Thoracic aorta (tissue), 2 donors: ENCODE data around the gene NTRK3. TPM values are rescaled to one million over a fixed set of nuclear protein-coding genes. Genes with fewer than 3 reads are reported as not detected.

ENCODE experiments used
- ATAC-seq: fragments of 150-250 bp; one replicate; pipeline ENCODE4 v1.8.0; 2017; ENCODE audit warnings: low read depth; ENCODE audit not compliant: insufficient number of reproducible peaks, low FRiP score
- DNase-seq: peaks from one replicate; pipeline ENCODE4 v3.0.0-alpha.2; 2020; ENCODE audit warnings: low spot score
- H3K27ac ChIP-seq, 2 donors: fragments of 200-600 bp; sonication (generic); 1 replicate in 1 of 2; 2 replicates in 1 of 2; pipeline ENCODE4 v1.5.1; 2016; ENCODE audit warnings: mild to moderate bottlenecking in 2 of 2, moderate library complexity in 2 of 2
- H3K27me3 ChIP-seq: fragments of 200-600 bp; sonication (generic); replicated peaks from 2 replicates; pipeline ENCODE4 v1.6.0; 2016; ENCODE audit warnings: mild to moderate bottlenecking; ENCODE audit not compliant: insufficient read depth
- H3K36me3 ChIP-seq: fragments of 200-600 bp; sonication (generic); one replicate; pipeline ENCODE4 v1.5.1; 2016
- H3K4me1 ChIP-seq, 2 donors: fragments of 200-600 bp; sonication (generic); 1 replicate in 1 of 2; 2 replicates in 1 of 2; pipeline versions ENCODE4 v1.5.1 to v1.6.0; 2016; ENCODE audit warnings: low read depth in 2 of 2, mild to moderate bottlenecking in 1 of 2; ENCODE audit not compliant: control insufficient read depth in 1 of 2
- H3K4me3 ChIP-seq: fragments of 200-600 bp; sonication (generic); 2 replicates; pipeline ENCODE4 v1.5.1; 2016; ENCODE audit warnings: mild to moderate bottlenecking
- H3K9me3 ChIP-seq: fragments of 200-600 bp; sonication (generic); 2 replicates; pipeline ENCODE4 v1.5.1; 2016
- total RNA-seq, 2 donors: library from RNA; depleted of rRNA; stranded (reverse); fragments of >200 nt; gene quantifications; one replicate each; pipeline versions ENCODE4 v1.1.0 to v1.2.3, GENCODE V29; 2016
- TF ChIP-seq, protein P1 (sequence below): fragments of 200-600 bp; sonication (generic); IDR thresholded peaks from one replicate; pipeline ENCODE4 v1.5.1; 2019; ENCODE audit warnings: antibody characterized with exemption

The NTRK3 gene
- total RNA-seq, 2 donors from 2014 or later = 84.9 to 87.3 TPM

GRCh38 chr15:87971076-87971475 lies 285.5 kb downstream of the NTRK3 start:
- TF ChIP-seq, protein P1, sequence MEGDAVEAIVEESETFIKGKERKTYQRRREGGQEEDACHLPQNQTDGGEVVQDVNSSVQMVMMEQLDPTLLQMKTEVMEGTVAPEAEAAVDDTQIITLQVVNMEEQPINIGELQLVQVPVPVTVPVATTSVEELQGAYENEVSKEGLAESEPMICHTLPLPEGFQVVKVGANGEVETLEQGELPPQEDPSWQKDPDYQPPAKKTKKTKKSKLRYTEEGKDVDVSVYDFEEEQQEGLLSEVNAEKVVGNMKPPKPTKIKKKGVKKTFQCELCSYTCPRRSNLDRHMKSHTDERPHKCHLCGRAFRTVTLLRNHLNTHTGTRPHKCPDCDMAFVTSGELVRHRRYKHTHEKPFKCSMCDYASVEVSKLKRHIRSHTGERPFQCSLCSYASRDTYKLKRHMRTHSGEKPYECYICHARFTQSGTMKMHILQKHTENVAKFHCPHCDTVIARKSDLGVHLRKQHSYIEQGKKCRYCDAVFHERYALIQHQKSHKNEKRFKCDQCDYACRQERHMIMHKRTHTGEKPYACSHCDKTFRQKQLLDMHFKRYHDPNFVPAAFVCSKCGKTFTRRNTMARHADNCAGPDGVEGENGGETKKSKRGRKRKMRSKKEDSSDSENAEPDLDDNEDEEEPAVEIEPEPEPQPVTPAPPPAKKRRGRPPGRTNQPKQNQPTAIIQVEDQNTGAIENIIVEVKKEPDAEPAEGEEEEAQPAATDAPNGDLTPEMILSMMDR = no peak
- DNase-seq = no peak
- Histone ChIP-seq H3K4me1 (peaks cover 9 to 60% of the 10 kb centered on the region in 2 donors), H3K36me3 (no peaks in the 10 kb centered on the region), H3K4me3 (no peak overlapping the region), H3K27ac (peak overlapping the region; percentile 16 to 52), H3K9me3 (no peaks in the 10 kb centered on the region), H3K27me3 (no peaks in the 10 kb centered on the region)
- no peak for ATAC-seq

DNA sequence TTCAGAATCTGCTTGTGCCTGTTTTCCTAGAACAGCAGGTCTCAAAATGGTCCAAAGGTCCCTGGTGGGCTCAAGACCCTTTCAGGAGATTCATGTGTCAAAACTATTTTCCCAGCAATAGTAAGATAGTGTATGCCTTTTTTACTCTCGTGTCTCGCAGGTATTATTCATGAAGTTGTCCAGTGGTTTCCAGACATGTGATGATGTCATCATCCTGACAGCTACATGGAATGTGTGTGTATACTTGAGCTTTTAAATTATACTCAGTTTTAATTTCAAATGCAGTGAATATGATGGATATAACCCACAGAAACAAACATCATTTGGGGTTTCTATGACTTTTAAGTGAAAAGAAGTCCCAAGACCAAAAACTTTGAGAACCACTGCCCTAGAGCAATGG lies 288.6 kb downstream of the NTRK3 start:
- TF ChIP-seq, protein P1 = no peak
- Histone ChIP-seq H3K9me3 (no peaks in the 10 kb centered on the region), H3K27me3 (no peaks in the 10 kb centered on the region)

GRCh38 chr15:87965304-87965703 lies 291.2 kb downstream of the NTRK3 start:
- TF ChIP-seq, protein P1 = no peak
- Histone ChIP-seq H3K9me3 (no peaks in the 10 kb centered on the region), H3K36me3 (no peaks in the 10 kb centered on the region), H3K4me1 (peaks cover 0 to 31% of the 10 kb centered on the region in 2 donors), H3K27me3 (no peaks in the 10 kb centered on the region), H3K27ac (no peak overlapping the region), H3K4me3 (no peak overlapping the region)
- no peak for ATAC-seq
- no peak for DNase-seq

More for the DNA sequence above, 288.6 kb downstream of the NTRK3 start:
- ATAC-seq (no peak), DNase-seq (no peak)
- peaks cover 9 to 34% of the 10 kb centered on the region in 2 donors for H3K4me1 ChIP-seq
- no peak overlapping the region for H3K4me3 ChIP-seq
- no peaks in the 10 kb centered on the region for H3K36me3 ChIP-seq
- no peak overlapping the region for H3K27ac ChIP-seq

DNA sequence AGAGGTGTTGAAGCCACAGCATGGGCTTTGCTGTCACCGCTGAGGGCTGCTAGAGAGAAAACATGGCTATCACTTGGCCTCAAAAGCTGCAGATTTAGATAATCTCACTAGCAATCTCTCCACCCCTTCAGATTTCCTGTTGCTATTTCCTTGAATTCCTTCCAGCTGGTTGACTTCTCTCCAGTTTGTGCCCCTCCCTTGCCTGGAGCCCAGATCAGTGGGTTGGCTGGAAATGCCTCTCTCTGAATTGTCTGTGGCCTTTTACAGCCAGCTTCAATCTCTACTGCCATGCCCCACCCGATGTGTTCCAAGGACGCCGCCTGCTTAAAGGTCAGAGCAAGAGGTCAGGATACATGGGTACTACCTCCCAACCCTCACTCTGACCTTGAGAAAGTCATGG lies 294.1 kb downstream of the NTRK3 start:
- ATAC-seq = no peak
- H3K27me3 ChIP-seq = no peaks in the 10 kb centered on the region

DNA sequence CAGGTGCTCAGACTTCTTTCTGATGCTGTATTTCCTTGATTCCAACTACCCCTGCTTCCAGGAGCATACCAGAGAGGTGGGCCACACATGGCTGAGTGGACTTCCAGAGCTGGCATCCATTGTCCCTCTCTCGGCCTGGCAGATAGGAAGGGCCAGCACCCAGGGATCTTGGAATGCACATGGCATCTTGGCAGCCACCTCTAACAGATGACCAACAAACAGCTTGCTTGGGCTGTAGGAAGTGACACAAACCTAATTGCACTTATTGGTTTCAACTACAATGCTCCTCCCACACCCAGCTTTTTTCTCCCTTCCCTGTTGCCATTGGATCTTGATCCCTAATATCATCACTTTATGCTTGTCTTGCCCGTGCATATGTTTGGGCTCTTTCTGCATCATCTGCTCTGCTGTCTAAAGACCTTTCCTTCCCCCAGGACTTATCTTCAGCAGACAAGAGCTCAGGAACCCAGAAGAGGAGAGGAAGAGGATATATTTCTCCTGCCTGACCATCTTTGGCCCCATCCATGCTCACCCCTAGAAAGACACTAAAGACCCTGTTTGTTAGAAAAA lies 294.6 kb downstream of the NTRK3 start:
- no peak overlapping the region for H3K4me3 ChIP-seq
- no peak overlapping the region for H3K27ac ChIP-seq
- ATAC-seq (no peak), DNase-seq (no peak)
- TF ChIP-seq, protein P1 = no peak
- no peaks in the 10 kb centered on the region for H3K9me3 ChIP-seq
- H3K4me1 ChIP-seq = peaks cover 0 to 33% of the 10 kb centered on the region in 2 donors
- no peaks in the 10 kb centered on the region for H3K27me3 ChIP-seq
- no peaks in the 10 kb centered on the region for H3K36me3 ChIP-seq

More for the DNA sequence above, 294.1 kb downstream of the NTRK3 start:
- TF ChIP-seq, protein P1 = no peak
- Histone ChIP-seq H3K36me3 (no peaks in the 10 kb centered on the region), H3K4me1 (peaks cover 0 to 33% of the 10 kb centered on the region in 2 donors), H3K4me3 (no peak overlapping the region), H3K9me3 (no peaks in the 10 kb centered on the region), H3K27ac (no peak overlapping the region)
- DNase-seq = no peak
